ENCODE data around the gene LRCH4.

DNA sequence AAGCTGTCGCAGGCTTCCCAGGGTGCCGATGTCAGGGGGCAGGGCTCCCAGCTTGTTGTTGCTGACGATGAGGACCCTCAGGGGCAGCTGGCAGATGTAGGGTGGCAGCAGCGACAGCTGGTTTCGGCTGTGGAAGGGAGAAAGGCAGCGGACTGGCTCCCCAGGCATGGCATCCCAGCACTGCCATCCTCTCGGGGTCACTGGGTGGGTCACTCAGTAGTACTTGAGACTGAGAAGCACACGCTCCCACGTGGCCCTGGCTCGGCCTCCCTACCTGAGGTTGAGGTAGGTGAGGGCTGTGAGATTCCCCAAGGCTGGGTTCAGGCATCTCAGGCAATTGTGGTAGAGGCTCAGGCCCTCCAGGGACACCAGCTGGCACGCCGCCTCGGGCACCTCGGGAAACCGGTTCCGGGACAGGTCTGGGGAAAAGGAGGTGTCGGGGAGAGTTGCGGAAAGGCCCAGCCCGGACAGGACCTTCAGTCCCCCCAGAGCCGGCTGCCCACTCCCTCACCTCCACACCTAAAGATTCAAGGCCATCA, 3.8 kb downstream of the LRCH4 start:
- TF ChIP-seq, protein P1, sequence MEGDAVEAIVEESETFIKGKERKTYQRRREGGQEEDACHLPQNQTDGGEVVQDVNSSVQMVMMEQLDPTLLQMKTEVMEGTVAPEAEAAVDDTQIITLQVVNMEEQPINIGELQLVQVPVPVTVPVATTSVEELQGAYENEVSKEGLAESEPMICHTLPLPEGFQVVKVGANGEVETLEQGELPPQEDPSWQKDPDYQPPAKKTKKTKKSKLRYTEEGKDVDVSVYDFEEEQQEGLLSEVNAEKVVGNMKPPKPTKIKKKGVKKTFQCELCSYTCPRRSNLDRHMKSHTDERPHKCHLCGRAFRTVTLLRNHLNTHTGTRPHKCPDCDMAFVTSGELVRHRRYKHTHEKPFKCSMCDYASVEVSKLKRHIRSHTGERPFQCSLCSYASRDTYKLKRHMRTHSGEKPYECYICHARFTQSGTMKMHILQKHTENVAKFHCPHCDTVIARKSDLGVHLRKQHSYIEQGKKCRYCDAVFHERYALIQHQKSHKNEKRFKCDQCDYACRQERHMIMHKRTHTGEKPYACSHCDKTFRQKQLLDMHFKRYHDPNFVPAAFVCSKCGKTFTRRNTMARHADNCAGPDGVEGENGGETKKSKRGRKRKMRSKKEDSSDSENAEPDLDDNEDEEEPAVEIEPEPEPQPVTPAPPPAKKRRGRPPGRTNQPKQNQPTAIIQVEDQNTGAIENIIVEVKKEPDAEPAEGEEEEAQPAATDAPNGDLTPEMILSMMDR (IDR thresholded peaks at IDR 0.05; ENCODE audit: extremely low read depth in 1 of 2, insufficient read depth in 1 of 2, low read depth in 1 of 2, low read length in 2 of 2), result no peak
- TF ChIP-seq POLR2A (IDR thresholded peaks at IDR 0.05; ENCODE audit: low read depth, low read length) (no peak), EZH2 (IDR thresholded peaks at IDR 0.05; ENCODE audit: borderline replicate concordance, low read depth, low read length, severe bottlenecking) (no peak), POLR2AphosphoS5 (IDR thresholded peaks at IDR 0.05; ENCODE audit: insufficient read depth, low read depth, low read length) (no peak), MYC (IDR thresholded peaks at IDR 0.05; ENCODE audit: low read depth, low read length) (no peak)
- TF ChIP-seq, protein P2, sequence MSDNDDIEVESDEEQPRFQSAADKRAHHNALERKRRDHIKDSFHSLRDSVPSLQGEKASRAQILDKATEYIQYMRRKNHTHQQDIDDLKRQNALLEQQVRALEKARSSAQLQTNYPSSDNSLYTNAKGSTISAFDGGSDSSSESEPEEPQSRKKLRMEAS (IDR thresholded peaks at IDR 0.05; ENCODE audit: insufficient read depth, insufficient read length), result no peak
